NB4 (cell line): ENCODE measurements around the gene ASIC1.

Source experiments
- DNase-seq: peaks from one replicate; pipeline ENCODE4 v3.0.0; 2010; ENCODE audit warnings: low read depth
- H3K4me3 ChIP-seq: one replicate; pipeline ENCODE4 v1.5.1; 2011; ENCODE audit warnings: mild to moderate bottlenecking, low read depth, low read length, moderate library complexity
- MYC ChIP-seq: IDR thresholded peaks from 2 replicates; pipeline ENCODE4 v1.6.1; 2011; ENCODE audit warnings: low read depth, low read length
- POLR2A ChIP-seq: IDR thresholded peaks from 2 replicates; pipeline ENCODE4 v1.6.1; 2011; ENCODE audit warnings: mild to moderate bottlenecking; ENCODE audit not compliant: insufficient read length; ENCODE audit errors: extremely low read depth
- TF ChIP-seq, protein P1 (sequence below): IDR thresholded peaks from 2 replicates; pipeline ENCODE4 v1.6.1; 2011; ENCODE audit warnings: low read depth, low read length
- TF ChIP-seq, protein P2 (sequence below): IDR thresholded peaks from one replicate; pipeline ENCODE4 v1.5.1; 2012; ENCODE audit warnings: low read depth, low read length

The ASIC1 gene

DNA sequence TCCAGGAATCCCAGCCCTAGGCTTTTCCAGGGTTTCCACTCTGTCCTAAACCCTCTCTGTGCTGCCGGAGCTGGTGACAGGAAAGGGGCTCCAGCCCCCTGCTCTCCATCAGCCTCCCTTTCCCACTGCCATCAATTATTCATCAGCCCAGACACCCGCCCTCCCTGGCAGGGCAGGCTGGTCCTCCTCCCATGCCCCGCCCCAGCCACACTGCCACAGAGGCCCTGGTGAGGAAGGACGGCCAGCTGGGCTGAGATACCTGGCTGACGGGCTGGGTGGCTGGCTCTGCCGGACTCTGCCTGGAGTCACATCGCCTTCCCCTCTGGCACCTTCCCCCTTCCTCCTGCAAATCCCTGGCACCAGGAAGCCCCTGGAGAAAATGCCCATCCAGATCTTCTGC, 15.8 kb downstream of the ASIC1 start:
- no peak for TF ChIP-seq MYC
- TF ChIP-seq, protein P1, sequence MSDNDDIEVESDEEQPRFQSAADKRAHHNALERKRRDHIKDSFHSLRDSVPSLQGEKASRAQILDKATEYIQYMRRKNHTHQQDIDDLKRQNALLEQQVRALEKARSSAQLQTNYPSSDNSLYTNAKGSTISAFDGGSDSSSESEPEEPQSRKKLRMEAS: no peak
- TF ChIP-seq POLR2A: no peak
- TF ChIP-seq, protein P2, sequence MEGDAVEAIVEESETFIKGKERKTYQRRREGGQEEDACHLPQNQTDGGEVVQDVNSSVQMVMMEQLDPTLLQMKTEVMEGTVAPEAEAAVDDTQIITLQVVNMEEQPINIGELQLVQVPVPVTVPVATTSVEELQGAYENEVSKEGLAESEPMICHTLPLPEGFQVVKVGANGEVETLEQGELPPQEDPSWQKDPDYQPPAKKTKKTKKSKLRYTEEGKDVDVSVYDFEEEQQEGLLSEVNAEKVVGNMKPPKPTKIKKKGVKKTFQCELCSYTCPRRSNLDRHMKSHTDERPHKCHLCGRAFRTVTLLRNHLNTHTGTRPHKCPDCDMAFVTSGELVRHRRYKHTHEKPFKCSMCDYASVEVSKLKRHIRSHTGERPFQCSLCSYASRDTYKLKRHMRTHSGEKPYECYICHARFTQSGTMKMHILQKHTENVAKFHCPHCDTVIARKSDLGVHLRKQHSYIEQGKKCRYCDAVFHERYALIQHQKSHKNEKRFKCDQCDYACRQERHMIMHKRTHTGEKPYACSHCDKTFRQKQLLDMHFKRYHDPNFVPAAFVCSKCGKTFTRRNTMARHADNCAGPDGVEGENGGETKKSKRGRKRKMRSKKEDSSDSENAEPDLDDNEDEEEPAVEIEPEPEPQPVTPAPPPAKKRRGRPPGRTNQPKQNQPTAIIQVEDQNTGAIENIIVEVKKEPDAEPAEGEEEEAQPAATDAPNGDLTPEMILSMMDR: no peak
- H3K4me3 ChIP-seq: no peak overlapping the region
- DNase-seq: no peak

DNA sequence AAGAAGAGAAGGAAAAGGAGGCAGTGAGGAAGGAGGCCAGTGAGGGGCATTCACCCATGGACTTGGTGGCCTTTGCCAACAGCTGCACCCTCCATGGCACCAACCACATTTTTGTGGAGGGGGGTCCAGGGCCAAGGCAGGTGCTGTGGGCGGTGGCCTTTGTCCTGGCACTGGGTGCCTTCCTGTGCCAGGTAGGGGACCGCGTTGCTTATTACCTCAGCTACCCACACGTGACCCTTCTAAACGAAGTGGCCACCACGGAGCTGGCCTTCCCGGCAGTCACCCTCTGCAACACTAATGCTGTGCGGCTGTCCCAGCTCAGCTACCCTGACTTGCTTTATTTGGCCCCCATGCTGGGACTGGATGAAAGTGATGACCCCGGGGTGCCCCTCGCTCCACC, 16.3 kb downstream of the ASIC1 start:
- no peak for DNase-seq
- TF ChIP-seq, protein P1: no peak
- no peak for TF ChIP-seq MYC
- no peak for TF ChIP-seq POLR2A
- TF ChIP-seq, protein P2: no peak
- no peak overlapping the region for H3K4me3 ChIP-seq

DNA sequence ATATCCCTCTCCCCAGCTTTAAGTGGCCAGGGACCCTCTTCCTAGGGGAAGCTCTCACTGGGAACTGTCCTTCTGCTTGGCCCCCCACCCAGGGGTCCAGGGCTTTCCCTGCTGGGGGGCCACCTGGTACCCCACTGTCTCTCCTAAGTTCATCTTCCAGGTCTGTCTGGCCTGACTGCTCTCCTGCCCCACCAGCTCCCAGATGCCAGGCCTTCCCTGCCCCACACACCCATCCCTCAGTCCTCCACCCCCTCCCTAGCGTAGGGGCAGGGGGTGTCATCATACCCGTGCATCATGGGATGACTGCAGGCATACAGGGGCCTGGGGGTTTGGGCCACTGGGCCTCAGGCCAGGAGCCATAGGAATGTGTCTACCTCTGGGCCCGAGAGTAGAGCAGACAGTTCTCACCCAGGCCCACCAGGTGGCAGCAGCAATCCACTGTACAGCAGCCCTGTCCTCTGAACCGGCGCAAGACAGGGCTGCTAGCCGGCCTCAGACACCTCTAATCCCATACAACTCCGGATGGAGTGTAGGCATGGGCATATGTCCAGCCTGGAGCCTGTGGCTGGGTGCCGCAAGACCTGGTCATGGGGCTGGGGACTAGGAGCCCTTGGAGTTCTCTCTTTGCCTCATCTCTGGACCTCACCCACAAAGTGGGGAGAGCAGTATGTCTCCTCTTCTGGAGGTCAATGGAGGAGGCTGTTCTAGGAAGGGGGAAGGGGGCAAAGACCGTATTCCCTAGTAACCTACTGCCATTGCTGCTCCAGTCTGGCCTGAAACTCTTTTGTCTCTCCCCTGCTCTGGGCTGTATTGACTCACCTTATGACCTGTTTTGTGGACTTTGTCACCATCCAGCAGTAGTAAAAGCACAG, 17.8 kb downstream of the ASIC1 start:
- no peak overlapping the region for H3K4me3 ChIP-seq
- TF ChIP-seq, protein P1: no peak
- TF ChIP-seq, protein P2: peak; percentile 89
- peak; percentile 81 for DNase-seq

DNA sequence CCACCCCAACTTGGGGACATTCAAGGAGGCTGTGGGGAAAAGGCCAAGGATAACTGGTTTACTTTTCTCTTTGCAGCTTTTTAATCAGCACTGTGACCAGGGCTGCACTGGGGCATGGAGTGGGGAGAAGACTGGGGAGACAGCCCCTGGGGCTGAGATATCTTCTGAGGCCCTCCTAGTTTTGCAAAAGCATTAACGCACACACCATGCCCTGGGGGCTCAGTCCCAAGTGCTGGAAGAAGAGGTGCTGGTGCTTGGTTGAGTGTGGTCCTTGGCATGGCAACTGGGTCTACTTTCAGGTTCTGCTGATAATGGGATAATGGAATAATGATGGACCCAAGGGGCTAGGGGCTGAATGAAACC, 18.4 kb downstream of the ASIC1 start:
- TF ChIP-seq, protein P1: no peak
- TF ChIP-seq POLR2A (no peak), MYC (no peak)
- TF ChIP-seq, protein P2: no peak
- no peak overlapping the region for H3K4me3 ChIP-seq
- no peak for DNase-seq

DNA sequence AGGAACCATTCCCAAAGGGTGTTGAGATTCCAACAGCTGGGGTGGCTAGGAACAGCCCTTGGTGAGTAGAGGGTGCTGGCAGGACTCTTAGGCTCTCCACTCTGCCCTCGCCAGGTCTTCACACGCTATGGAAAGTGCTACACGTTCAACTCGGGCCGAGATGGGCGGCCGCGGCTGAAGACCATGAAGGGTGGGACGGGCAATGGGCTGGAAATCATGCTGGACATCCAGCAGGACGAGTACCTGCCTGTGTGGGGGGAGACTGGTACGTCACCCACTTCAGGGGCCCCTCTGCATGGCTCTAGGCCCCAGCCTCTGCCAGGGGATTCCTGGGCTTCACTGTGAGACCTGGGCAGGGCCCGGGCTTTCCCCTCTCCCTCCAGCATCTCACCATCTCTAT, 19.7 kb downstream of the ASIC1 start:
- DNase-seq: no peak
- TF ChIP-seq MYC: no peak
- TF ChIP-seq, protein P2: no peak
- TF ChIP-seq, protein P1: no peak
- no peak for TF ChIP-seq POLR2A
- H3K4me3 ChIP-seq: no peak overlapping the region
